ENCODE data around the gene CAMKK1.
A peak's percentile ranks its signal among the peaks of the same experiment; 100 is the strongest.

The CAMKK1 gene

DNA sequence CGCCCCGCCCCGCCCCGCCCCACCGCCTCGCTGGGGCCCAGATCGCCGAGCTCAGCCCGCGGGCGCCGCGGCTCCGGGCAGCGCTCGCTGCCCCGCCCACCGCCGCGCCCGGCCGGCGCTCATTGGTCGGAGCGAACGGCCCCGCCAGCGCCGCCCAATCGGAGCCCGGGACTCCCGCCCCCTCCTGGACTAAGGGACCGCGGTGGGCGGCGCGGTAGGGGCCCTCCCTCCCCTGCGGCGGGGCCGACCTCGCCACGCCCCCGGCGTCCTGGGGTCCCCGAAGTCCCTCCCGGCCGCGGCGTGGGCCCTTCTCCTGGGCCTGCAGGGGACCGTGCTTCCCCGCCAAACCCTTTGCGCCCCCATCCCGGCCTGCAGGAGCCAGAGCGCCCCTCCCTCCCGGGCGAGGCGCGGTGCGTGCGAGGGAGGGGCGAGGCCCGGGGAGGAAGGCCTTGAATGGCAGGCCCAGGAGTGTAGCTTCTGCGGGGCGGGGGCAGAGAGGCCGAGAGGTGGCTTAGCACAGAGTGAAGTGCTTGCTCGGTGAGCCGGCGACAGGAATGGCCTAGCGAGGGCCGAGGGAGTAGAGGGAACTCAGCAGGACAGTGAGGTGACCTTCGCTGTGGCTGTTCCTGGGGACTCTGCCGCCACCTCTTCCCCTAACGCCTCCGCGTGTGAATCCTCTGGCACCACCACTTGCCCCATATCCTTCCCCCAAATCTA is at the start of gene CAMKK1:
Gene CAMKK1 (minus strand): TSS at position 51 of the 717 bp plus-strand sequence. CDS start 7,366 bp downstream, outside the sequence.
- DNase-seq (ENCODE audit: low spot score) = peak; percentile 89

DNA sequence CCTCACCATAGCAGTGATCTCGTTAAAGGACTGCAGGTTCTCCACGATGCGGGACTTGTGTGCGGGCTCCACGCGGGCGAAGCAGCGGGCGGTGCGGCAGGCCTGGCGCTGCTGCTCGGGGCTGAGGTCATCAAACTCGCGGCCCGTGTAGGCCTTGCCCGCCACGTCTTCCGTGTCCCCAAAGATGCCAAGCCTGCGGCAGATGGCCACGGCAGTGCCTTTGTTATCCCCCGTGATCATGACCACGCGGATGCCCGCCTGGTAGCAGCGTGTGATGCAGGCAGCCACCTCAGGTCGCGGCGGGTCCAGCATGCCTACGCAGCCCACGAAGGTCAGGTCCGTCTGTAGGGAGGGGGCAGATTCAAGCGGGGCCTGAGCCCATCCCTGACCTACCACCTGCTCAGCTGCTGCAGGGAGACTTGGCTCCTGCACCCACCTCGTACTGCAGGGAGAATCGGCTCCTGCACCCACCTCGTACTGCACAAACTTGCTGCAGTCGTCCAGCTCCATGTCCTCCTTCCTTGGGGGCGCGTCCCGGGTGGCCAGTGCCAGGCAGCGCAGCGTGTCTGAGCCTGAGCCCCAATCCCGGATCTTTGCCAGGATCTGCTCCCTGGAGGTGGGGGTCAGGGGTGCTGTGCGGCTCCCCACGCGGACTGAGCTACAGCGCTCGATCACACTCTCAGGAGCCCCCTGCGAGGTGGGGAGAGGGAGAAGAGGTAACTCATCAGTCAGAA is 48.3 kb upstream of the CAMKK1 start:
- no peak for DNase-seq (ENCODE audit: low spot score)

DNA sequence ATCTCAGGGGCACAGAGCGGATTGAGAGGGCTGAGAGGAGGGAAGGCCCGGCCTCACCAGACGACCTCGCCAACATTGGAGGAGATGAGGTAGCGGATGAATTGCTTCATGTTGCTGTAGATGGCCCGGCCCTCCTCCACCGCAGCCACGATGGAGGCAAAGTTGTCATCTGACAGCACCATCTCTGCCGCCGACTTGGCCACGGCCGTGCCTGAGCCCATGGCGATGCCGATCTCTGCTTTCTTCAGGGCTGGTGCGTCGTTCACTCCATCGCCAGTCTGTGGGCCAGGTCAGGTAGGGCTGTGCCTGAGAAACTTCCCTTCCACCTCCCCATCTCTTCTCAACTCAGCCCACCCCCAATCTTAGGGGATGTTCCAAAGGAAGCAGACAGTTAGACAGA is 44.5 kb upstream of the CAMKK1 start:
- no peak for DNase-seq (ENCODE audit: low spot score)

DNA sequence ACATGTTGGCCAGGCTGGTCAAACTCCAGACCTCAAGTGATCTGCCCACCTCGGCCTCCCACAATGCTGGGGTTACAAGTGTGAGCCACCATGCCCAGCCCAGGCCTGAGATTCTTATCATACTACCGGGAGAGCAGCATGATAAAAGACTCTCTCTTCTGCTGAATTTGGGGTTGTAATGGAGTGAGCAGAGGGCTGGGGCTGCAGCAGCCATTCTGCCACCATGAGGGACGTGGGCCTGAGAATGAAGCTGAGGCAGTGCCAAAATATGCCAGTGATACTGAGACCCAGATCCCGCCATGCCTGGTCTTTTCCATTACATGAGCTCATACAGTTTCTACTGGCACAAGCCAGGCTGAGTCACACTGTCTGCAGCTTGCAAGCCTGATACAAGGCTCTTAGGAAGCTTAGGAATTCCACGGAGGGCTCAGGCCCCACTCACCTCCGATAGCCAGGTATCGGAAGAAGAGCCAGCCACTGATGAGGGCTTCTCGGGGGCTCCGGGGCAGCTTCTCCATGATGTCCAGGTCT is 43.0 kb upstream of the CAMKK1 start:
- DNase-seq (ENCODE audit: low spot score) = no peak

DNA sequence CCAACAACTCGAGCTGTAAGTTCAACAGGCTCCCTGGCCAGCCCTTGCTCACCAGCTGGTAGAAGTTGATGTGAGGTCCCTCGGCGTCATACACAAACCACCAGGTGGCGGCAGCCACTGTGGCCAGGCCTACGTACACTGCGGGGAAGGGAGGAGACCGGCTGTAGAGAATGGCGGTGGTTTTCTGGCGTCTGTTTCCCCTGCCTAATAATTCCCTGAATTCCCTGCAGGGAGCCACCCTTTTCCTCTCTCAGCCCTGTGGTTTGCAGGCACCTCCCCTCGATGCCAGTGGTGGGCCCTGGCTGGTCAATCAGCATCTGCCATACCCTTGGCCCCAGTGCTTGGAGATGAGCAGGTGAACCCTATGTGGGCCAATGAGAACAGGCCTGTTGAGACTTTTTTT is 42.3 kb upstream of the CAMKK1 start:
- peak; percentile 18 for DNase-seq (ENCODE audit: low spot score)

DNA sequence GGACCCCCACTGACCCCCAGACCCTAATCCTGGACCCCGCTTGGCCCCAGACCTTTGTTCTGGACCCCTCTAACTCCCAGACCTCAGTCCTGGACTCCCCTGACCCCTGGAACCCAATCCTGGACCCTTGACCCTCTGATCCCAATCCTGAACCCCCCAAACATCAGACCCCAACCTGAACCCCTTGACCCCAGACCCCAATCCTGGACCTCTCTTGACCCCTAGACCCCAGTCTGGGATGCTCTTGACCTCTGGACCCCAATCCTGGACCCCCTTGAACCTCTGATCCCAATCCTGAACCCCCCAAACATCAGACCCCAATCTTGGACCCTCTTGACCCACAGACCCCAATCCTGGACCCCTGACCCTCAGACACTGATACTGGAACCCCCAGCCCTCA is 36.9 kb upstream of the CAMKK1 start:
- no peak for DNase-seq (ENCODE audit: low spot score)

DNA sequence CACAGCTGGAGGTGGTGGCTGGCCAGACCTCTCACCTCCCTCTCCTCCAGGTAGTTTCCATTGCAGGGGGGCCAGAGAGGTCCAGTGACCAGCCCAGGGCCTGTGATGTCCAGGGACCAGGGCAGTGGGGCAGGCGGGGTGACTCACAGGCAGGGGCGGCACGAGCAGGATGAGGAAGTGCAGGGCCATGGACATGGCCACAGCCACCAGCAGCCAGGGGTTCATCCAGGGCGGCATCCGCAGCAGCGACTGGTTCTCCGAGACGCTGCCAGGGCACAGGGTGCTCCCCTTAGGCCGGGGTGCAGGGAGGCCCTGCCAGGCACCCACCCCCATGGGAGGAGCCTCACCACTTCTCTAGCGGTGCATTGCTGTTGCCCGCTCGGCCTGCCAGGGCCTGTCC is 36.3 kb upstream of the CAMKK1 start:
- DNase-seq (ENCODE audit: low spot score) = no peak

DNA sequence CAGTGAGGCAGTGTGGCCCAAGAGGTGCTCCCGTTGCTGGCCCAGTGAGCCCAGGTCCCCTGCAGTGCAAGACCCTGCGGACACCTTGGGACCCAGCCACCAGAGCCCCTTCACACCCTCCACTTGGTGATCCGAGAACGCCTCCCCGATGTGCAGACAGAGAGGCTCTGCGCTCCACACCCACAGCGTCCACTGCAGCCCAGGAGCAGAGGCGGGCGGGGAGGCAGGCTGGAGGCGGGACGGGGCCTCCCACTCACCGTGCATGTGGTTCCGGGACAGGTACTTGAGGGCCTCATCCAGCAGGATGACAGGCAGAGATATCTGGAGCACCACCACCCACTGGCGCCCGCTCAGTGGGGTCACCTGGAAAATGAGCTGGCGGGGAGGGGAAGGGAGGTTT is 35.6 kb upstream of the CAMKK1 start:
- DNase-seq (ENCODE audit: low spot score) = no peak

DNA sequence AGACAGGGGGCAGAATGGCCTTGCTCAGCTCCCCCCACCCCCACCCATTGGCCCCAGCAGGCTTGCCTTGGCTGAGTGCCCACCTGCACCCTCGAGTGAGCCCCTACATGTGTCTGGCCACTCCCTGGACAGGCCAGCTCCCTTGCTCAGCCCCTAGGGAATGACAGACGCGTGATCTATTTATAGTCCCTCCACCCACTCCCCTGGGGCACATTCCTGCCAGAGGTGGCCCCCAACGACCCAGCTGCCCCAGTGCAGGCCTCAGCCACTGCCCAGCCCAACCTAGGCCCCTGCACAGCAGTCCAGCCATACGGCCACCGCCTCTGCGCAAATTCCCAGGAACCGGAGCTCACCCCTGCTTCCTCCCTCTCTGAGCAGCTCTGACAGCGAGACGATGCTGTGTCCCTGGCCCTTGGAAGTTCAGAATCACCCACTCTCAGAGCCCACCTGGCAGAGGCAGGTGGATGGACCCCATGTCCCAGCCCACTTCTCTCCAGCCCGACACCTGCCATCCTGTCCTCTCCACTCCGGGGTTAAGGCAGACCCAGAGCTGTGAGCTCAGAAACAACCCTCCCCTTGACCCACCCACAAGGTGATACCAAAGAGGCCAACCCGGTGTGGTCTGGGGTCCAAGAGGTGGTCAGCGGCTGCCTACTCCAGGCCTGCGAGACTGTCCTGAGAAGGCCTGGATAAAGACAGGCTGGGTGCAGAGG is 34.9 kb upstream of the CAMKK1 start:
- DNase-seq (ENCODE audit: low spot score) = no peak

DNA sequence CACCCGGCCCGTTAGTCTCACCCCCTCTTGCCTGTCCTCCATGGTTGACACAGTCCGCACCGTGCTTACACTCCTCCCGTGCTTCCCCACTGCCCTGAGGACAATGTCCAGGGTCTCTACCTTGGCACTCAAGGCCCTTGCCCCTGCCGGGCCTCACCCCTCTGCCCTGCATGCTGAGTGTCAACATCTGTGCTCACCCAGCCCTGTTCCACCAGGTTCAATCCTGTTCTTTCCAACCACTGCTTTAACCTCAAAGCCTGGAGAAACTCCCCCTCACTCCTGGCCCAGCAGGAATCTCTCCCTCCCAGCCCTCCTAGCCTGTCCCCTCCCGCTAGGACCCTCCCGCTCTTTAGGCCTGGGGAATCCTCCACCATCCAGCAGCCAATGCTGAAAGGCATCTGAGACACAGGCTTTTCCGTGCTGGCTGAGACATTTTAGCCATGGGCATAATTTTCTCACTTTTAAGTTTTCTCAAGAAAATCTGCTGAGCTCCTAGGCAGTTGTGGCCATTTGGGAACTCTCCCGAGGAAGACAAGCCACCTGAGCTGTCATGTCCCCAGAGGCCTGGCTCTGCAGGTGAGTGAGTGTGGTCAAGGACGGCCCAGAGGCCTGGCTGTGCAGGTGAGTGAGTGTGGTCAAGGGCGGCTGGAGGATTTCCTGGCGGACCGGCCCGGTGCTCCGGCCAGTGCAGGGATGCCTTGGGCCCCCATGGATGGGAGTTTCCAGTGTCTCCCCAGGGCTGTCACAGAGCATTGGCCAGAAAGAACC is 34.2 kb upstream of the CAMKK1 start:
- DNase-seq (ENCODE audit: low spot score) = no peak

DNA sequence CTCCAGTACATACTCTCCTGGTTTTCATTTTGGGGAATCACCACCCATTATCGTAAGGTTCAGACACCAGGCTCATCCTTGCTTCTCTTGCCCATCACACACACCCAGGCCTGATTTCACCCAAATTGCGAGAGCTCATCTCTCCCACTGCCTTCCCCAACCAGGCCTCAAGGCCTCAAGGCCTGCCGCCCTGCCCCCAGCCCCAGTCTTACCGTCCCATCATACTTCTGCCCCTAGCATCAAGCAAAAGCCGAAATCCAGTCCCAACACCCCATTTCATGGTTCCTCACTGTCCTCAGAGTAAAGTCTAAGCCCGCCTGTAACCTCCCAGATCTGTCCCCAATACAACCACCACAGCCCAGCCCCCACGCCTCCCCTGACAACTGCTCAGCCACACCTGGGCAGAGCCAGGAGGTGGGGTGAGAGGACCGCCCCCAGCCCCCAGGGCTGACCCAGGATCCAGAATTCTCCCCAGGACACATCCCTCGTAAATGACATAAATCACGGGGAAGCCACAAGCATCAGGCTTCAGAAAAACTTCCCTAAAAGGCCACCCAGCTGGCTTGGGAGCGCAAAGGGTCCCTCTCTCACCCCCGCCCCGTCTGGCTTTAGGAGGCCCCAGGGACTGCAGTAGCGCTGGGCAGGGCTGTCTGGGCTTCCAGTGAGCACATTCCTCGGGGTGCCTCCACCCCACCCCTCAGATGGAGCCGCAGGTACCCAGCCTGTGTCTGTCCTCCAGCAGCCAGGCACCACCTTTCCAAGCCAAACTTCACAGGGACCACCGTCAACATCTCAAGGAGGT is 33.0 kb upstream of the CAMKK1 start:
- DNase-seq (ENCODE audit: low spot score) = no peak

DNA sequence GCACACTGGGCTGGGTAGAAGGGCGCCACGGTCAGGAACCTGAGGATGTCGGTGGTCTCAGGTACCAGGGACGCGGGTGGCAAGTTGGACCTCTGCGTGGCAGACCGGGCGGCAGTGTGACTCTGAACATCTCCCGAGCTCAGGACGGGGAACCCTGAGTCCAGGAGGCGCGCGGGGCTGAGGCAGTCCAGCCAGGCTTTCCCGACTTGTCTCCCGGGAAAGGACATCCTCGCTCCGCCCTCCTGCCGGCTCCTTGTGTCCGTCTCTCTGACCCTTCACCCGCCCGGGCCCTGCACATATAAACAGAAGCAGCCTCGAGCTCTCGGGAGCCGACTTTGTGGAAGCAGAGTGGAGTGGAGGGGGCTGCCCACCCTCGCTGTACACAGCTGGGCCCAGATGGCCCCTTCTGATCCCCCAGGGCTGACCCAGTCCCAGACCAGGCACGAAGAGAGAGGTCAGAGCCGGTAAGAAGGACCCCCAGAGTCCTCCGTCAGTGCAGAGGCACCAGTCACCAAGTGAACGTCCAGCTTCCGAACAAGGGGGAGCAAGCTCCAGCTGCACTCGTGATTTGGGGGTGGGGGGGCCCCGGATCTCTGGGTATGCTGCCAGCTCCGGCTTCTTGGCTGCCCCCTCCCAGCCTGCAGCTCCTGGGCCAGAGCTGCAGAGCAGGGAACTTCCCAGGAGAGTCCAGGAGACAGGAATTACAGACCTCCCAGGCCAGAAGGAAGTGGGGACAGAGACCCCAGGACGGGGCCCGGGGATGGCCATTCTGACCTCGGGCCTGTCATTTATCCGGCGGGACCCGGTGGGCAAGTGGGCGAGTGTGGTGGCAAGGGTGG is 31.9 kb upstream of the CAMKK1 start:
- DNase-seq (ENCODE audit: low spot score) = no peak

DNA sequence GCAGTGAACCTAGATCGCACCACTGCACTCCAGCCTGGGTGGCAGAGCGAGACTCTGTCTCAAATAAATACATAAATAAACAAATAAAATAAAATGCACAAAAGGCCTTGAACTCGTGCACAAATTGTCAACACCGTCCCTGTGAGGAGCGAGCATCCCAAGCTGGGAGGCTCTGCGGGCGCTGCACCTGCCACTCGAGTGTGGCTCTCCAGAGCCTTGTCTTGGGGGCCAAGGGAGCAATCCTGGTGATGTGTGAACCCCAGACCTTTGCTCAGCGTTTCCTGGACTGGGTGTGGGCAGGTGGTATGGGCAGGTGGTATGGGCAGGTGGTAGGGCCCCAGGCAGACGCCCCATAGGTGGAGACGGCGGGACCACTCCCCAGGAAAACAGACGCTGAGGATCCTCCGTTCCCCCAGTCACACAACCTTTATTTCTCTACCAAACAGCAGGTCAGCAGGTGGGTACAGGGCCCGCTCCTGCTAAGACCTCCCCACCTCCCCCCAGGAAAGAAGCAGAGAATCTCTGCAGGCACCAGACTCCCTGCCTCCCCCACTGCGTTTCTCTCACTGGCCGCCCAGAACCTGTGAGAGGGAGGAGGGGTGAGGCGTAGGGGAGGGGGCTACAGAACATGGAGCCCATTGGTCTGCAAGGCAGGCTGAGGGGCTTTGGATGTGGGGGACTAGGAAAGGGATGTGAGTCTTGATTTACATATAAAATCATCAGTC is 30.8 kb upstream of the CAMKK1 start:
- no peak for DNase-seq (ENCODE audit: low spot score)

DNA sequence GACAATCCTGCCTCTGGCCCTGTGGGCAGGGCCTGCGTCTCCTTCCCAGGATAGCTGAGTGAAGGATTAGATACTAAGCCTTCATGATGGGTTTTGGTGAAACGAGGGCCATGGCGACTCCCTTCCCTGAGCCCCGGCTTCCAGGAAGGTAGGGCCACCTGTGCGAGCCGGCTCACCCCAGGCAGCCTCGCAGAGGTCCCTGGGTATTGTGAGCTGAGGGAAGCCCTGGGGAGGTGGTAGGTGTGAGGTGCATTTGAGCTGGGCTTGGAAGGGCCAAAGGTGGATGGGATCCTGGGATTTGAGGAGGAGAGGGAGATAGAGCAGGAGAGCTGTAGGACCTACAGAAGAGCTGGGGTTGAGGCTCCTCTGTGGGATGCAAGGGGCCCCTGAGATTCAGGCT is 29.9 kb upstream of the CAMKK1 start:
- no peak for DNase-seq (ENCODE audit: low spot score)

DNA sequence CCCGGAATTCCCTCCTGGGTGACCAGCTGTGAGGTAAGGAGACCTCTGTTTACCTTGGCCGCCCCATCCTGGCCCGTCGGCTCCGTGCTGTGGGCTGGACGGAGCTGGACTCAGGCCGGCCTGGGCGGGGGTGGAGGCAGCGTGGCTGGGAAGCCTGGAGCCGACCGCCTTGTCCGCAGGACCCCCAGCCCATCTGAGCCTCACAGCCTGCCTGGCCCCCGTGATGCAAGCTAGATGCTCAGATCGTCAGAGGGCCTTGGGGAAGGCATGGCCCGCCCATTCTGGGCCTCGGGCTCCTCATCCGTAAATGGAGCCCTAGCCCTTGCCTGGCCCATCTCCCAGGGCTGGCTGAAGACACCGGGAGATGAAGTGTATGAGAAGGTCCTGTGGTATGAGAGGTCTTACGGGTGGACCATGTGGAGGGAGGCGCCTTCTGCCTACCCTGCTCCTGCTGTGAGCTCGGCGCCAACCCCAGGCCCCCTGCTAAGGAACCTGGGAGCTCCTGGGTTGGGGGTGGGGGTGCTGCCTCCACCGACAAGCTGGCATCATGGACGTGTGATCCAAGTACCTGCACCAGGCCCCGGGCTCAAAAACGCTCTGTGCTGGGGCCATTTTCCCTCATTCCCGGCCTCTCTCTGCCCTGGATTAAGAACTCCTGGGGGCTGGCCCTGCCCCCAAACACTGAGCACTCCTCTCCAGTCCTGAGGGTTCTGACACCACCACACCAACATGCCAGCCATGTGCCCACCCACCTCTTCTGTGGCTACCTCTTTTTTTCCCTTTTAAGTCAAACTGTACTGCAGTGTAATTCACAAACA is 28.9 kb upstream of the CAMKK1 start:
- DNase-seq (ENCODE audit: low spot score) = no peak

DNA sequence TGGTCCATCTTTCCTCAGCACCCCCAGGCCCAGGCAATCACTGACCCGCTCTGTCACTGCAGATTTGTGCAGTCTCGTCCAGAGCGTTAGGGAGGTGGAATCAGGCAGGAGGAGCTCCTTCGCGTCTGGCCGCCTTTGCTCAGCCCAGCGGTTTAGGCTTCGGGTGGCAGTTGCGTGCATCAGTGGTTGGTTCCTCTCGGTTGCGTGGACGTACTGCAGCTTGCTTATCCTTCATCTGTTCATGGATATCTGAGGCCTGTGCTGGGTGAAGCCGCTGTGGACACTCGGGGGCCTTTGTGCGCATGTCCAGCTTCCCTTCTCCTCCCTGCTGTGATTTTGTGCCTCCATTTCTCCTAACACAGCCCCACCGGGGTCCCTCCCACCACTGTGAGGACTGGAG is 28.2 kb upstream of the CAMKK1 start:
- no peak for DNase-seq (ENCODE audit: low spot score)

DNA sequence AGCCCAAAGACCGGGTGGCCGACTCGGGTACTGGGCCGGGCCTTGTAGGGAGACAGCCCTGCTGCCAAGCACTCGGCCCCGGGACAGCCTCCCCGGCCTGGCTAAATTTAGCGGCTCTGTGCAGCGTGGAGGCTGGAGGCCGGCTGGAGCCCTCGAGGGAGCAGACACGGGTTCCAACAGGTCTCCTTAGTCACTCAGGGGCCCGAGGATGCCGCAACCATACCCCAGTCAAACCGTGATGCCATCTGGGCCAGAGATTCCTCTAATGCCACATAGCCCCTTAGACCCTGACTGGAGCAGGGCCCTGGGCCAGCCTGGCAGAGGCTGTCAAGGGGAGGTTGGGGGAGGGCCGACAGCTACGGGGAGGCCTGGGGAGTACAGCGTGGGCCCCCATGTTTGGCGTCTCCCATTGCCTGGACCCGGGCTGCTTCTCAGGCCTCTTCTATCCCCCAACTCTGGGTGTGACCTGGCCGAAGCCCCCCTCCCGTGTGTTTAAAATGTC is 26.3 kb upstream of the CAMKK1 start:
- no peak for DNase-seq (ENCODE audit: low spot score)

DNA sequence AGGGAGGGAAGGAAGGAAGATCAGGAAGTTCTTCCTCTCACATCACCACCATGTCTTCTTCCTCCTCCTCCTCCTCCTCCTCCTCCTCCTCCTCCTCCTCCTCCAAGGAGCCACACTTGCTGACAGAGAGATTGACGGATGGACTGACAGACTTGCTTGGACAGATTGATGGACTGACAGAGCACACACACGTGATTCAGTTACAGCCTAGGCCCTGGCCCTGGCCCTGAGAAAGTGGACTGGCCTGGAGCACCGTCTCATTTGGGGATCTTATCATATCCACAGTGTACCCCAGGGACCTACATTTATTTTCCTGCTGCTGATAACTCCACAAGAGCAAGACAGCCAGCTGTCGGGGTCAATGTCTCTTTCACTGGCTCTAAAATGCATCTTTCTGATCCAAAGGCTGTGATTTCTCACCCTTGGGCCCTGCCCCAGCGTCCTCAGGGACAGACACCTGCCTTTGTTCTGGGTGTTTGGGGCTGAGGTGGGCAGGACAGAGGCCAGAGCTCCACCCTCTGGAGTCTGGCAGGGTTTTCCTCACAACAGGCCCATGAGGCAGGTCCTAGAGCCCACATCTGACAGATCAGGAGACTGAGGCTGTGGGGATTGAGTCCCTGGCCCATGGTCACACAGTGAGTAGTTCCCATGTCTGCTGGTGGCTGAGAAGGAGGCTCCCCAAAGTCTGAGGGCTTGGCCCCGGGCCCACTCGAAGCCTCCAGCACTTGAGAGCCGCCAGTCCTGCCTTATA is 25.7 kb upstream of the CAMKK1 start:
- DNase-seq (ENCODE audit: low spot score) = no peak
